Motor neuron (in vitro differentiated cells): ENCODE data around the gene PRAMEF7. TPM values are rescaled to one million over a fixed set of nuclear protein-coding genes. Genes with fewer than 3 reads are reported as not detected.
A peak's percentile ranks its signal among the peaks of the same experiment; 100 is the strongest.
"Not testable (repeated sequence)": the region's sequence is repeated elsewhere in the genome, so short reads cannot be mapped to it uniquely, and the experiment has no call there.

Source experiments
- ATAC-seq, 8 experiments: fragments of 200-7000 bp; cut with Tn5 transposase; replicated peaks in 6 of 8; 2 replicates each; pipeline ENCODE4 v1.8.0; 2021; ENCODE audit warnings: mild to moderate bottlenecking in 8 of 8, moderate library complexity in 8 of 8
- H3K27ac ChIP-seq, 2 donors: fragments of 250-450 bp; sonication (Bioruptor Pico); 2 replicates each; pipeline ENCODE4 v1.9.0; 2021; ENCODE audit warnings: antibody characterized with exemption in 2 of 2, mild to moderate bottlenecking in 2 of 2, moderate library complexity in 1 of 2
- H3K4me1 ChIP-seq, 2 donors: fragments of 250-450 bp; sonication (Bioruptor Pico); replicated peaks in 1 of 2; 2 replicates each; pipeline ENCODE4 v1.6.1; 2021; ENCODE audit warnings: antibody characterized with exemption in 2 of 2, mild to moderate bottlenecking in 2 of 2, moderate library complexity in 1 of 2
- H3K4me3 ChIP-seq, 5 donors: fragments of 250-450 bp; sonication (Bioruptor Pico); 2 replicates each; pipeline ENCODE4 v1.9.0; 2021; ENCODE audit warnings: antibody characterized with exemption in 5 of 5, mild to moderate bottlenecking in 5 of 5, moderate library complexity in 4 of 5
- WGBS, 10 experiments: fragments of 450-650 bp; shearing (Covaris generic); methylation state at CpG; one replicate each; pipeline ENCODE4 v1.0.0; 2022; 5-methylcytosine and 5-hydroxymethylcytosine counted together
- in situ Hi-C, 9 experiments: fragments of 400-800 bp; cut with MboI; loops; one replicate each; pipeline ENCODE4 v1.15.0; 2021; ENCODE audit warnings: low sequenced_read_pairs in 9 of 9, low pct_unique_long_range_greater_than_20kb in 2 of 9; ENCODE audit not compliant: unreplicated experiment in 9 of 9
- total RNA-seq, 8 experiments: library from RNA; unstranded; fragments of 300-600 nt; gene quantifications; 2 replicates each; pipeline versions ENCODE4 v1.2.3 to v1.2.4, GENCODE V29; 2022

The PRAMEF7 gene
- total RNA-seq: not detected

GRCh38 chr1:12916310-12916709 lies at the start of gene PRAMEF7:
PRAMEF7 (plus strand) TSS chr1:12916610; CDS start chr1:12917693, 1,083 bp downstream.
- in situ Hi-C loops, H3K27ac ChIP-seq, H3K4me3 ChIP-seq, H3K4me1 ChIP-seq, ATAC-seq: not testable (repeated sequence)
- WGBS, 10 experiments: no CpG with 5 or more reads among the region's 1 CpG

- no CpG with 5 or more reads among the region's 4 CpGs for WGBS, 10 experiments
These were observed 38.0 kb upstream of the PRAMEF7 start for GRCh38 chr1:12878453-12878852.

GRCh38 chr1:12886101-12886500 lies 30.3 kb upstream of the PRAMEF7 start, which contains the start of gene PRAMEF4:
PRAMEF4 (minus strand) TSS chr1:12886201; CDS start chr1:12883394, 2,807 bp downstream.
- no CpG with 5 or more reads among the region's 3 CpGs for WGBS, 10 experiments
- H3K27ac ChIP-seq, ATAC-seq, in situ Hi-C loops, H3K4me1 ChIP-seq, H3K4me3 ChIP-seq: not testable (repeated sequence)

More at GRCh38 chr1:12878453-12878852, 38.0 kb upstream of the PRAMEF7 start:
- H3K4me3 ChIP-seq, H3K27ac ChIP-seq, in situ Hi-C loops, ATAC-seq, H3K4me1 ChIP-seq: not testable (repeated sequence)

GRCh38 chr1:12898170-12898569 lies 18.2 kb upstream of the PRAMEF7 start, which contains the start of gene PRAMEF10:
PRAMEF10 (minus strand) TSS chr1:12898270; CDS start chr1:12895847, 2,423 bp downstream.
- H3K4me1 ChIP-seq, in situ Hi-C loops, H3K4me3 ChIP-seq, H3K27ac ChIP-seq, ATAC-seq: not testable (repeated sequence)
- no CpG with 5 or more reads among the region's 1 CpG for WGBS, 10 experiments

- H3K27ac ChIP-seq, H3K4me1 ChIP-seq, H3K4me3 ChIP-seq, ATAC-seq, in situ Hi-C loops: not testable (repeated sequence)
These were observed 17.2 kb upstream of the PRAMEF7 start for GRCh38 chr1:12899186-12899585.

GRCh38 chr1:12903793-12904572 lies 12.4 kb upstream of the PRAMEF7 start:
- H3K27ac ChIP-seq, H3K4me1 ChIP-seq, H3K4me3 ChIP-seq, ATAC-seq, in situ Hi-C loops: not testable (repeated sequence)
- WGBS, 10 experiments: no CpG with 5 or more reads among the region's 5 CpGs

- 0% methylated on average over 1 of the region's 2 CpGs; no CpG with 5 or more reads in 9 of the 10 experiments for WGBS, 10 experiments
- H3K27ac ChIP-seq, in situ Hi-C loops, H3K4me1 ChIP-seq, H3K4me3 ChIP-seq: not testable (repeated sequence)
- ATAC-seq: peak in 3 of 8 experiments; percentile 67 to 81 (median 80)
These were observed 5.3 kb downstream of the PRAMEF7 start for GRCh38 chr1:12921749-12922148.

- in situ Hi-C loops, H3K27ac ChIP-seq, H3K4me1 ChIP-seq, H3K4me3 ChIP-seq: not testable (repeated sequence)
- WGBS, 10 experiments: no CpG with 5 or more reads among the region's 5 CpGs
- peak in 1 of 8 experiments; percentile 50 for ATAC-seq
These were observed 8.0 kb downstream of the PRAMEF7 start for GRCh38 chr1:12924368-12924767.

GRCh38 chr1:12947480-12947879 lies 31.1 kb downstream of the PRAMEF7 start, which contains the start of gene PRAMEF6:
PRAMEF6 (minus strand) TSS chr1:12947580; CDS start chr1:12942518, 5,062 bp downstream.
- H3K4me3 ChIP-seq, in situ Hi-C loops, H3K27ac ChIP-seq, H3K4me1 ChIP-seq, ATAC-seq: not testable (repeated sequence)
- WGBS, 10 experiments: no CpG with 5 or more reads among the region's 4 CpGs

Other genes starting within 250 kb of the PRAMEF7 start
- under 1 TPM in 4 of 8 experiments, not detected in 4; 0.10 to 0.38 (median 0.14) TPM for gene AADACL3, start 200.5 kb upstream of the PRAMEF7 start, total RNA-seq
- gene CFAP107, start 170.4 kb upstream of the PRAMEF7 start, total RNA-seq: 10 to 100 TPM in 1 of 8 experiments, 1 to 10 TPM in 1, under 1 TPM in 4, not detected in 2; 0.05 to 16.8 (median 0.47) TPM
- gene PRAMEF12, start 142.9 kb upstream of the PRAMEF7 start, total RNA-seq: under 1 TPM in 5 of 8 experiments, not detected in 3; 0.14 to 0.86 (median 0.21) TPM
- under 1 TPM in 4 of 8 experiments, not detected in 4; 0.18 to 0.66 (median 0.25) TPM for gene PRAMEF1, start 125.2 kb upstream of the PRAMEF7 start, total RNA-seq
- gene PRAMEF11, start 85.2 kb upstream of the PRAMEF7 start, total RNA-seq: under 1 TPM in 1 of 8 experiments, not detected in 7; 0.19 TPM
- gene HNRNPCL1, start 67.9 kb upstream of the PRAMEF7 start, total RNA-seq: under 1 TPM in 3 of 8 experiments, not detected in 5; 0.18 to 0.81 (median 0.31) TPM
- under 1 TPM in 2 of 8 experiments, not detected in 6; 0.21 to 0.52 TPM for gene PRAMEF2, start 59.5 kb upstream of the PRAMEF7 start, total RNA-seq
- gene PRAMEF4, start 30.4 kb upstream of the PRAMEF7 start, total RNA-seq: under 1 TPM in 1 of 8 experiments, not detected in 7; 0.33 TPM
- gene PRAMEF10, start 18.3 kb upstream of the PRAMEF7 start, total RNA-seq: under 1 TPM in 1 of 8 experiments, not detected in 7; 0.57 TPM
- under 1 TPM in 2 of 8 experiments, not detected in 6; 0.17 to 0.38 TPM for gene PRAMEF6, start 31.0 kb downstream of the PRAMEF7 start, total RNA-seq
- gene PRAMEF27, start 140.0 kb downstream of the PRAMEF7 start, total RNA-seq: under 1 TPM in 2 of 8 experiments, not detected in 6; 0.14 to 0.19 TPM
- gene HNRNPCL3, start 144.2 kb downstream of the PRAMEF7 start, total RNA-seq: under 1 TPM in 2 of 8 experiments, not detected in 6; 0.32 to 0.71 TPM
- under 1 TPM in 1 of 8 experiments, not detected in 7; 0.13 TPM for gene PRAMEF25, start 154.2 kb downstream of the PRAMEF7 start, total RNA-seq
- under 1 TPM in 3 of 8 experiments, not detected in 5; 0.18 to 0.38 (median 0.25) TPM for gene HNRNPCL2, start 200.2 kb downstream of the PRAMEF7 start, total RNA-seq
- under 1 TPM in 1 of 8 experiments, not detected in 7; 1.00 TPM for gene PRAMEF26, start 239.4 kb downstream of the PRAMEF7 start, total RNA-seq
- under 1 TPM in 1 of 8 experiments, not detected in 7; 0.42 TPM for gene HNRNPCL4, start 249.0 kb downstream of the PRAMEF7 start, total RNA-seq